ENCODE measurements around the gene GSK3B. TPM values are rescaled to one million over a fixed set of nuclear protein-coding genes. Genes with fewer than 3 reads are reported as not detected.
A peak's percentile ranks its signal among the peaks of the same experiment; 100 is the strongest.

The GSK3B gene
- polyA plus RNA-seq, 3 donors: 16.2 to 20.6 (median 20.5) TPM

DNA sequence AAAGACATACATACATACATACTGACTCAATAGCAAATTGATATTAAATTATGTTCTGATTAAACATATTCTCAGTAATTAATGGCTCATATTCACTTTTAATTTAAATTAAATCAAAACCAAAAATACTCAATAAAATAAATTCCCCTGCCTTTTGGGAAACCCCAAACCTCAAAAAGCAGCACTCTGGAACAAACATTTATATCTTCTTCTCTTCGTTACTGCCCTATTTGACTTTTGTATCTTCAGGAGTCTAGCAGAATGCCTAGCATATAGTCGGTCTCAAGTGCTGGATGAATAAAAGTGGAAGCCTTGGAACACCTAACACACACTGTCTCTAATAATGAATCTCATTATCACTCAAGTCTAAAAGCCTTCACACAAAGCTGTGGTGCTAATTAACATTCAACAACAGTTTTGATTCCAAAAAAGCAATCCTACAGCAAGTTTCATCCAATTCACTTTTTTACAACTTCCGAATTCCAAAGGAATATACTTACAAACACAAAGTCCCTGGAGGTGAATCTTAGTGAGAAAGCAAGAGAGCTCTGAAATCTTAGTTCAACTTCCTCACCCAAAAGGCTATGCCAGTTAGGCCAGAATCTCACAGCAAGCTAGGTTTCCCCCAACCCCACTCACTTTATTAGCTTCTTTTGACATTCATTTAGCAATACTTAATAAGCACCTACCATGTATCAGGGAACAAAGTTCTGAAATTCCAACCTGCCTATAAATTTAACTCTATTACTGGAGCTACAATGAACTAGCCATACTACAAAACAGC is 35.0 kb downstream of the GSK3B start:
- Histone ChIP-seq H3K9me3 (replicated peaks in 1 of 2; ENCODE audit: control insufficient read depth in 1 of 2, insufficient read depth in 1 of 2, low read length in 2 of 2) (no peaks in the 10 kb centered on the region), H3K9ac (ENCODE audit: insufficient read depth, low read length, poor library complexity, severe bottlenecking) (no peak overlapping the region), H3K4me1 (ENCODE audit: control insufficient read depth in 1 of 2, insufficient read depth in 2 of 2, low read length in 2 of 2) (no peaks in the 10 kb centered on the region), H3K4me2 (replicated peaks; ENCODE audit: extremely low read depth, low read length, poor library complexity, severe bottlenecking) (no peak overlapping the region), H3K4me3 (replicated peaks in 1 of 3; ENCODE audit: low read depth in 2 of 3, low read length in 3 of 3) (no peak overlapping the region), H3K27ac (ENCODE audit: low read depth in 1 of 2, low read length in 2 of 2) (peak overlapping the region in 1 of 2 donors; percentile 38), H3K36me3 (replicated peaks in 1 of 2; ENCODE audit: control insufficient read depth in 1 of 2, insufficient read depth in 2 of 2, low read length in 2 of 2) (no peaks in the 10 kb centered on the region), H3K79me2 (ENCODE audit: insufficient read depth, low read length) (peaks cover 100% of the 10 kb centered on the region), H4K20me1 (ENCODE audit: insufficient read depth, low read length) (peaks cover 100% of the 10 kb centered on the region), H3K27me3 (ENCODE audit: control insufficient read depth in 2 of 2, insufficient read depth in 2 of 2, low read length in 2 of 2) (no peaks in the 10 kb centered on the region), H2AFZ (ENCODE audit: insufficient read depth, low read depth, low read length, poor library complexity, severe bottlenecking) (no peak overlapping the region)
- Mint-ChIP-seq H3K4me1 (peaks cover 14% of the 10 kb centered on the region), H3K27ac (peak overlapping the region in 2 of 7 donors; percentile 26 to 43), H3K4me3 (no peak overlapping the region), H3K36me3 (peaks cover 6 to 18% of the 10 kb centered on the region in 2 donors), H3K9me3 (peaks cover 0 to 4% (median 0%) of the 10 kb centered on the region in 7 donors), H3K27me3 (ENCODE audit: low read depth in 3 of 3) (no peaks in the 10 kb centered on the region)
- intact Hi-C loops (cut with micrococcal nuclease): no loop called here
- TF ChIP-seq CTCF (IDR thresholded peaks at IDR 0.05): no peak
- DNase-seq: no peak
- no CpG with 5 or more reads among the region's 3 CpGs for WGBS (ENCODE audit: insufficient coverage)

DNA sequence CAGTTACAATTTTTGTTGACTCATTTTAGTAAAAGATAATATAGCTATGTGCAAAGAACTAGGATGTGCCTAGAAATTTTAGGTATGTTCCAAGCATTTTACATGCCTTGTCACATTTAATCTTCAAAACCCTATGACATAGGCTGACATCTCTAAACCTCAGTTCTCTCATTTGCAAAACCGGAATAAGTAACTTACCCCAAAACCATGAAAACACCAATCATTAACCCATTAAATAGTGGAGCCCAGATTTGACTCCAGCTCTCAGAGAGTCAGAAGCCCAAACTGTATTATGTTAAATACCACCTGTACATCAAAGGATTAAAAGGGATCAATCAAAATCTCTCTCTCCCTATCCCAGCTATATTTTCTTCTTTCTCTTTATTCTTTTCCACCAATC is 36.6 kb downstream of the GSK3B start:
- DNase-seq: no peak
- Histone ChIP-seq H3K27me3 (ENCODE audit: control insufficient read depth in 2 of 2, insufficient read depth in 2 of 2, low read length in 2 of 2) (no peaks in the 10 kb centered on the region), H3K4me3 (replicated peaks in 1 of 3; ENCODE audit: low read depth in 2 of 3, low read length in 3 of 3) (no peak overlapping the region), H3K79me2 (ENCODE audit: insufficient read depth, low read length) (peaks cover 100% of the 10 kb centered on the region), H3K4me2 (replicated peaks; ENCODE audit: extremely low read depth, low read length, poor library complexity, severe bottlenecking) (no peak overlapping the region), H3K27ac (ENCODE audit: low read depth in 1 of 2, low read length in 2 of 2) (no peak overlapping the region), H3K9ac (ENCODE audit: insufficient read depth, low read length, poor library complexity, severe bottlenecking) (no peak overlapping the region), H4K20me1 (ENCODE audit: insufficient read depth, low read length) (peaks cover 100% of the 10 kb centered on the region), H3K36me3 (replicated peaks in 1 of 2; ENCODE audit: control insufficient read depth in 1 of 2, insufficient read depth in 2 of 2, low read length in 2 of 2) (no peaks in the 10 kb centered on the region), H3K4me1 (ENCODE audit: control insufficient read depth in 1 of 2, insufficient read depth in 2 of 2, low read length in 2 of 2) (no peaks in the 10 kb centered on the region), H2AFZ (ENCODE audit: insufficient read depth, low read depth, low read length, poor library complexity, severe bottlenecking) (no peak overlapping the region), H3K9me3 (replicated peaks in 1 of 2; ENCODE audit: control insufficient read depth in 1 of 2, insufficient read depth in 1 of 2, low read length in 2 of 2) (no peaks in the 10 kb centered on the region)
- intact Hi-C loops (cut with micrococcal nuclease): no loop called here
- peaks cover 0 to 6% (median 1%) of the 10 kb centered on the region in 7 donors for H3K9me3 Mint-ChIP-seq
- TF ChIP-seq CTCF (IDR thresholded peaks at IDR 0.05): no peak
- H3K4me1 Mint-ChIP-seq: peaks cover 15% of the 10 kb centered on the region
- peak overlapping the region in 1 of 7 donors; percentile 64 for H3K27ac Mint-ChIP-seq
- no peaks in the 10 kb centered on the region for H3K27me3 Mint-ChIP-seq (ENCODE audit: low read depth in 3 of 3)
- WGBS (ENCODE audit: insufficient coverage): 100% methylated on average over 1 of the region's 1 CpG
- H3K36me3 Mint-ChIP-seq: peaks cover 11 to 20% of the 10 kb centered on the region in 2 donors
- H3K4me3 Mint-ChIP-seq: no peak overlapping the region

Measured in CD14-positive monocyte (primary cell).